ENCODE results near the gene MTUS2.

- TF ChIP-seq, protein P1, sequence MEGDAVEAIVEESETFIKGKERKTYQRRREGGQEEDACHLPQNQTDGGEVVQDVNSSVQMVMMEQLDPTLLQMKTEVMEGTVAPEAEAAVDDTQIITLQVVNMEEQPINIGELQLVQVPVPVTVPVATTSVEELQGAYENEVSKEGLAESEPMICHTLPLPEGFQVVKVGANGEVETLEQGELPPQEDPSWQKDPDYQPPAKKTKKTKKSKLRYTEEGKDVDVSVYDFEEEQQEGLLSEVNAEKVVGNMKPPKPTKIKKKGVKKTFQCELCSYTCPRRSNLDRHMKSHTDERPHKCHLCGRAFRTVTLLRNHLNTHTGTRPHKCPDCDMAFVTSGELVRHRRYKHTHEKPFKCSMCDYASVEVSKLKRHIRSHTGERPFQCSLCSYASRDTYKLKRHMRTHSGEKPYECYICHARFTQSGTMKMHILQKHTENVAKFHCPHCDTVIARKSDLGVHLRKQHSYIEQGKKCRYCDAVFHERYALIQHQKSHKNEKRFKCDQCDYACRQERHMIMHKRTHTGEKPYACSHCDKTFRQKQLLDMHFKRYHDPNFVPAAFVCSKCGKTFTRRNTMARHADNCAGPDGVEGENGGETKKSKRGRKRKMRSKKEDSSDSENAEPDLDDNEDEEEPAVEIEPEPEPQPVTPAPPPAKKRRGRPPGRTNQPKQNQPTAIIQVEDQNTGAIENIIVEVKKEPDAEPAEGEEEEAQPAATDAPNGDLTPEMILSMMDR (IDR thresholded peaks at IDR 0.05; ENCODE audit: low read depth, low read length, poor library complexity, severe bottlenecking): no peak
- no peak for TF ChIP-seq EZH2phosphoT487 (IDR thresholded peaks at IDR 0.05; ENCODE audit: borderline replicate concordance, low read length)
These were observed 503.8 kb downstream of the MTUS2 start for GRCh38 chr13:29323954-29324353.

Measured in DOHH2 (cell line).